ENCODE measurements around the gene INSC. TPM values are rescaled to one million over a fixed set of nuclear protein-coding genes. Genes with fewer than 3 reads are reported as not detected.

The INSC gene
- total RNA-seq, 1 experiment from 2014 or later: not detected

DNA sequence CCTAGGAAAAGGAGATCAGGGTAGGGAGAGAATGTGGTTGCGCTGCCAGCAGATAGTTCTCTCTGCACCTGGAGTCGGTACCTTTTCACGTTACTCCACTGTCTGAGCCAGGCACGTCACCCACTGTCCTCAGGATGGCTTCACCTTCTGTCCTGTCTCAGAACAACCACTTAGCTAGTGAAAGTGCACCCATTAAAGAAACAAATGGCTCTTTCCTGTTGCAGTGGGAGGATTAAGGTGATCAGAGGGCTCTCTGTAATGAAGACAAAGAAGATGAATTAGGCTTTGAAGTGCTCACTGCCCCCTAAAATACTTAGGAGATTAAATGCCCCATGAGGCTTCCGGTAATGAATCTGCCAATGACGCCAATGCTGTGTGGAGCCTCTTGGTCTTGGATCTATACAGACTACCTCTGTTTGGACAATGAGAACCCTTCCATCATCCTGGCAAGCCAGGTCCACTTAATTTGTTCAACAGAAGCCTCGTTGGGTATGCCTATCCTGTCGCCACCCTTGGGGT lies 113.7 kb downstream of the INSC start:
- intact Hi-C loops (cut with micrococcal nuclease; ENCODE audit: unreplicated experiment): no loop called here
- DNase-seq: no peak
- no peaks in the 10 kb centered on the region for H3K36me3 ChIP-seq (ENCODE audit: low read depth)
- no TSS peak for BruUV-seq (replicated peaks)
- TF ChIP-seq EZH2 (IDR thresholded peaks at IDR 0.05; ENCODE audit: low read depth): no peak
- TF ChIP-seq, protein P1, sequence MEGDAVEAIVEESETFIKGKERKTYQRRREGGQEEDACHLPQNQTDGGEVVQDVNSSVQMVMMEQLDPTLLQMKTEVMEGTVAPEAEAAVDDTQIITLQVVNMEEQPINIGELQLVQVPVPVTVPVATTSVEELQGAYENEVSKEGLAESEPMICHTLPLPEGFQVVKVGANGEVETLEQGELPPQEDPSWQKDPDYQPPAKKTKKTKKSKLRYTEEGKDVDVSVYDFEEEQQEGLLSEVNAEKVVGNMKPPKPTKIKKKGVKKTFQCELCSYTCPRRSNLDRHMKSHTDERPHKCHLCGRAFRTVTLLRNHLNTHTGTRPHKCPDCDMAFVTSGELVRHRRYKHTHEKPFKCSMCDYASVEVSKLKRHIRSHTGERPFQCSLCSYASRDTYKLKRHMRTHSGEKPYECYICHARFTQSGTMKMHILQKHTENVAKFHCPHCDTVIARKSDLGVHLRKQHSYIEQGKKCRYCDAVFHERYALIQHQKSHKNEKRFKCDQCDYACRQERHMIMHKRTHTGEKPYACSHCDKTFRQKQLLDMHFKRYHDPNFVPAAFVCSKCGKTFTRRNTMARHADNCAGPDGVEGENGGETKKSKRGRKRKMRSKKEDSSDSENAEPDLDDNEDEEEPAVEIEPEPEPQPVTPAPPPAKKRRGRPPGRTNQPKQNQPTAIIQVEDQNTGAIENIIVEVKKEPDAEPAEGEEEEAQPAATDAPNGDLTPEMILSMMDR (conservative IDR thresholded peaks at IDR 0.05): no peak
- H3K4me2 ChIP-seq: no peak overlapping the region
- ChIA-PET CTCF (no interaction called here), POLR2A (ENCODE audit: unreplicated experiment) (no interaction called here)
- H3K9me2 ChIP-seq (ENCODE audit: insufficient read depth): no peaks in the 10 kb centered on the region
- no peaks in the 10 kb centered on the region for H3K79me2 ChIP-seq (ENCODE audit: low read depth)
- no peaks in the 10 kb centered on the region for H3K4me1 ChIP-seq (replicated peaks; ENCODE audit: insufficient read depth)
- H3K4me3 ChIP-seq: no peak overlapping the region
- H3K27ac ChIP-seq: no peak overlapping the region
- no peaks in the 10 kb centered on the region for H3K27me3 ChIP-seq (ENCODE audit: insufficient read depth, low read depth)
- no peaks in the 10 kb centered on the region for H3F3A ChIP-seq (ENCODE audit: insufficient read depth, low read depth)
- no peak overlapping the region for H2AFZ ChIP-seq
- no peaks in the 10 kb centered on the region for H3K9me3 ChIP-seq (ENCODE audit: insufficient read depth, low read depth)
- no peaks in the 10 kb centered on the region for H4K20me1 ChIP-seq (ENCODE audit: insufficient read depth)

- no peaks in the 10 kb centered on the region for H3K36me3 ChIP-seq (ENCODE audit: low read depth)
- intact Hi-C loops (cut with micrococcal nuclease; ENCODE audit: unreplicated experiment): no loop called here
- no peak overlapping the region for H3K4me2 ChIP-seq
- CTCF ChIA-PET: no interaction called here
- TF ChIP-seq, protein P1 (conservative IDR thresholded peaks at IDR 0.05): no peak
- TF ChIP-seq EZH2 (IDR thresholded peaks at IDR 0.05; ENCODE audit: low read depth): no peak
- H3K4me3 ChIP-seq: no peak overlapping the region
- no peaks in the 10 kb centered on the region for H3F3A ChIP-seq (ENCODE audit: insufficient read depth, low read depth)
- no TSS peak for BruUV-seq (replicated peaks)
- DNase-seq: no peak
- POLR2A ChIA-PET (ENCODE audit: unreplicated experiment): no interaction called here
- H3K27ac ChIP-seq: no peak overlapping the region
- no peaks in the 10 kb centered on the region for H4K20me1 ChIP-seq (ENCODE audit: insufficient read depth)
- no peaks in the 10 kb centered on the region for H3K79me2 ChIP-seq (ENCODE audit: low read depth)
- H3K9me2 ChIP-seq (ENCODE audit: insufficient read depth): no peaks in the 10 kb centered on the region
- no peaks in the 10 kb centered on the region for H3K27me3 ChIP-seq (ENCODE audit: insufficient read depth, low read depth)
- H2AFZ ChIP-seq: no peak overlapping the region
- no peaks in the 10 kb centered on the region for H3K9me3 ChIP-seq (ENCODE audit: insufficient read depth, low read depth)
- H3K4me1 ChIP-seq (replicated peaks; ENCODE audit: insufficient read depth): no peaks in the 10 kb centered on the region
Observed at GRCh38 chr11:15229069-15229468, 114.3 kb downstream of the INSC start.

DNA sequence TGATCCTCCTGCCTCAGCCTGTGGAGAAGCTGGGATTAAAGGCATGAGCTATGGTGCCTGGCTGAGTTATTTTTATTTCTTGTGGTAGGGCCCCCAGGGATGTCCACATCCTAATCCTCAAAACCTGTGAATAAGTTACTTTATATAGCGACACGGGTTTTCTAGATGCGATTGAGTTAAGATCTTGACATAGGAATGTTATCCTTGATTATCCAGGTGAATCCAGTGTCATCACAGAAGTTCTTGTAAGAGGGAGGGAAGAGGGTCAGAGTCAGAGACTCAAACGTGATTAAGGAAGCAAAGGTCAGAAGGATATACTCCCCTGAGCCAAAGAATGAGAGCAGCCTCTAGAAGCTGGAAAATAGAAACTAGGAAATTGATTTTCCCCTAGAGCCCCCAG lies 117.8 kb downstream of the INSC start:
- H4K20me1 ChIP-seq (ENCODE audit: insufficient read depth): no peaks in the 10 kb centered on the region
- no peaks in the 10 kb centered on the region for H3K27me3 ChIP-seq (ENCODE audit: insufficient read depth, low read depth)
- no peak overlapping the region for H3K27ac ChIP-seq
- no peak for TF ChIP-seq EZH2 (IDR thresholded peaks at IDR 0.05; ENCODE audit: low read depth)
- TF ChIP-seq, protein P1 (conservative IDR thresholded peaks at IDR 0.05): no peak
- H3K36me3 ChIP-seq (ENCODE audit: low read depth): no peaks in the 10 kb centered on the region
- no TSS peak for BruUV-seq (replicated peaks)
- H3K9me3 ChIP-seq (ENCODE audit: insufficient read depth, low read depth): no peaks in the 10 kb centered on the region
- no peak for DNase-seq
- ChIA-PET POLR2A (ENCODE audit: unreplicated experiment) (no interaction called here), CTCF (no interaction called here)
- H2AFZ ChIP-seq: no peak overlapping the region
- intact Hi-C loops (cut with micrococcal nuclease; ENCODE audit: unreplicated experiment): no loop called here
- no peak overlapping the region for H3K4me2 ChIP-seq
- H3K9me2 ChIP-seq (ENCODE audit: insufficient read depth): no peaks in the 10 kb centered on the region
- H3K4me3 ChIP-seq: no peak overlapping the region
- no peaks in the 10 kb centered on the region for H3K79me2 ChIP-seq (ENCODE audit: low read depth)
- no peaks in the 10 kb centered on the region for H3K4me1 ChIP-seq (replicated peaks; ENCODE audit: insufficient read depth)
- no peaks in the 10 kb centered on the region for H3F3A ChIP-seq (ENCODE audit: insufficient read depth, low read depth)
